ENCODE measurements around the gene REEP5.

GRCh38 chr5:112863549-112863948, 58.5 kb downstream of the REEP5 start:
- TF ChIP-seq, protein P1, sequence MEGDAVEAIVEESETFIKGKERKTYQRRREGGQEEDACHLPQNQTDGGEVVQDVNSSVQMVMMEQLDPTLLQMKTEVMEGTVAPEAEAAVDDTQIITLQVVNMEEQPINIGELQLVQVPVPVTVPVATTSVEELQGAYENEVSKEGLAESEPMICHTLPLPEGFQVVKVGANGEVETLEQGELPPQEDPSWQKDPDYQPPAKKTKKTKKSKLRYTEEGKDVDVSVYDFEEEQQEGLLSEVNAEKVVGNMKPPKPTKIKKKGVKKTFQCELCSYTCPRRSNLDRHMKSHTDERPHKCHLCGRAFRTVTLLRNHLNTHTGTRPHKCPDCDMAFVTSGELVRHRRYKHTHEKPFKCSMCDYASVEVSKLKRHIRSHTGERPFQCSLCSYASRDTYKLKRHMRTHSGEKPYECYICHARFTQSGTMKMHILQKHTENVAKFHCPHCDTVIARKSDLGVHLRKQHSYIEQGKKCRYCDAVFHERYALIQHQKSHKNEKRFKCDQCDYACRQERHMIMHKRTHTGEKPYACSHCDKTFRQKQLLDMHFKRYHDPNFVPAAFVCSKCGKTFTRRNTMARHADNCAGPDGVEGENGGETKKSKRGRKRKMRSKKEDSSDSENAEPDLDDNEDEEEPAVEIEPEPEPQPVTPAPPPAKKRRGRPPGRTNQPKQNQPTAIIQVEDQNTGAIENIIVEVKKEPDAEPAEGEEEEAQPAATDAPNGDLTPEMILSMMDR (conservative IDR thresholded peaks at IDR 0.05; ENCODE audit: low read depth, low read length), result no peak
- no peak for TF ChIP-seq EZH2 (IDR thresholded peaks at IDR 0.05; ENCODE audit: low read length, unreplicated experiment)
